Adipose tissue (tissue), 3 donors: Measurements from ENCODE around the gene ZNF438. TPM values are rescaled to one million over a fixed set of nuclear protein-coding genes. Genes with fewer than 3 reads are reported as not detected.

Experiments used
- H3K27ac ChIP-seq: one replicate; pipeline ENCODE4 v1.5.1; 2013; ENCODE audit warnings: low read depth, low read length
- WGBS, 3 donors: extraction: QIAGEN DNeasy Blood & Tissue Kit; methylation state at CpG; one replicate each; pipeline ENCODE4 v1.1.7; 2013; 5-methylcytosine and 5-hydroxymethylcytosine counted together
- polyA plus RNA-seq, 3 donors: library from polyadenylated mRNA; stranded (reverse); fragments of 200-250 nt; gene quantifications; one replicate each; pipeline ENCODE4 v1.2.3, GENCODE V29; 2013
- donor health status: healthy with polysubstance abuse.
- donor health status: Bipolar disorder and iron deficiency.
- donor health status: healthy.

The ZNF438 gene
- polyA plus RNA-seq, 3 donors = 2.8 to 14.1 (median 6.4) TPM

DNA sequence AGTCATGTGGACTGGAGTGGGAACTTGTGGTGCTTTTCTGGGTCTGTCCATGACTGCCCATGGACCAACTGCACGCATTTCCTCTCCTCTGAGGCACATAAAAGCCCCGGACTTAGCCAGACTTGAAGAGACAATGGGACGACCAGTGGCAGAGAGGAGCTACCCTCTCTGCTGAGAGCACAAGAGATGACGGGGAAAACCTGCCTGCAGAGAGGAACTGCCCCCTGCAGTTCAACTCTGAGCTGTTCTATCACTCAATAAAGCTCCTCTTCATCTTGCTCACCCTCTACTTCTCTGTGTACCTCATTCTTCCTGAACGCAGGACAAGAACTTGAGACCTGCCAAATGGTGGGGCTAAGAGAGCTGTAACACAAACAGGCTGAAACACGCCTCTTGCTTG is 184.5 kb downstream of the ZNF438 start:
- no peak overlapping the region for H3K27ac ChIP-seq
- 96% methylated on average over 6 of the region's 6 CpGs for WGBS, 3 donors

DNA sequence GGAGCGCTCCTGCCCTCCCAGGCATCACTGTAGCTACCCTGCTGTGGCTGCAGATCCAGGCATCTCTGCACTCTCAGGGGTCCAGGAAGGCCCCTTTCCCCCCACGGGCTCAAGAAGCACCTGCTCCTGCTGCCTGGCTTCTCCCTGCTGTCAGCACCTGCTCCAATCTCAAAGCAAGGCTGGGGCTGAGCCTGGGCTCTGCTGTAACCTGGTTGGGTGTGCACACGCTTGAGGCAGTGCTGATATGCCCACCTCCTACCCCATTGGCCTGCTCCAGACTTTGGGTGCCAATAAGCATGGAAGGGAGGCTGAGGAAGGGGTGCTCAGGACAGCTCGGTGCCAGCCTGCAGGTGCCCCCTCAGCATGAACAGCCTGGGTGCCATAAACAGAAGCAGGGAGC is 185.0 kb downstream of the ZNF438 start:
- 68 to 85% (median 70%) methylated on average over 4 of the region's 4 CpGs for WGBS, 3 donors
- H3K27ac ChIP-seq = no peak overlapping the region

DNA sequence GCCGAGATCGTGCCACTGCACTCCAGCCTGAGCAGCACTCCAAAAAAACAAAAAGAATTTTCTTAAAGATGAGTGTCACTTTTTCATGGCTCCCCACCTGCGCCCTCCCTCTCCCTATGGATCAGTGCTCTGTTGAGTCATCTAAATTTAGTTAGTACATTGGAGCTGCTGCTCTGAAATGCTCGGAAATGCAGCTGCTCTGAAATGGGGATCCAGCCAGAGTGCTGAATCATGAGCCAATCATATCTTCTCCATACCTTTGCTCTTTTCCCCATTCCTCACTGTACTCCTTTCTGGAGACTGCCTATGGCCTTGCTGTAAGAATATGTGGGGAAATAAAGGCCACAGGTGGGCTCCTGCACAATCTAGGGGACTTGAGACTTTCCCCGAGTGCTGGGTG is 188.8 kb downstream of the ZNF438 start:
- no peak overlapping the region for H3K27ac ChIP-seq
- 92 to 98% (median 93%) methylated on average over 5 of the region's 5 CpGs for WGBS, 3 donors

DNA sequence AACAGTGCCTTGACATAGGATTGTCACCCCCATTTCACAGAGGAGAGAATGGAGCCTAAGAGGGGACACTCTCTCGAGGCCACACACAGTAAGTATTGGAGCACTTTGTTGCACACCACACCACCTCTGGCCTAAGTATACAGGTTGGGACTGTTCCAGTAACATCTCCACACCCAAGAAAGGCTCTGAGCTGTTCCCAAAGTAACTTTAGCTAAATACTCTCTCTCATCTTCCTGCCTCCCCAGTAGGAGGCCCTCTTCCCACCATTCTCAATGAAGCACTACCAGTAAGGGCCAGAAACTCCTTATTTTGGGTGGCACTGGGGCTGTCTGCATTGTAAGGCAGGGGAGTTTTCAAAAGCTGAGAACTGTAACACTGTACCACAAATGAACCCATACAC is 189.5 kb downstream of the ZNF438 start:
- WGBS, 3 donors = 86 to 100% (median 100%) methylated on average over 1 of the region's 1 CpG
- H3K27ac ChIP-seq = no peak overlapping the region

DNA sequence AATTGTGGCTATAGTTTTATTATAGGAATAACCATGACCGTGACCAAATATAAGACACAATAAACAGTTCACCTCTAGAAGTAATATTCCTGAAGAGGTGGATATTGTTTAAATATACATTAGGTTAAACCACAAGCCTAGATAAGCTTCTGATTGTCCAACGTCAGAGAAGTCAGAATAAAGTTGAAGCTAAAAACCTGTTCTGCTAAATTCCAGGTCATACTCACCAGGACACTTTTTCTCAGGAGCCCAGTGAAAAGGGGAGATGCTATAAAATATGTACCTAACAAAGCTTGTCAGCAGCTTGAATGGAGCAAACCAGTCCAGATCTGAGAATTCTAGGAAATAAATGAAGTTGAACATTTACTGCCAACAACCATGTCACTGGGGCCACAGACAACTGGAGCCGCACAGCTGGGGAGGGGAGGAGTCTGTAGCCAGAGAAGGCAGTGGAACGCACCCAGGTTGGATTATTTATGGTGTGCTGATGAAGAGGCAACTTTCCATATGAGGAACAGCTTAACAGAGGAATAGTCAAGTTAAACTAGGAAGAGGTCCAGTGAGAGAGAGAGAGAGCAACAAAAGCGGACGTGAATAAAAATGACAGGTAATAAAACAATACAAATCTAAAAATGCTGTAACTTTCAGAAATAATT is 191.1 kb downstream of the ZNF438 start:
- 46 to 60% (median 55%) methylated on average over 6 of the region's 6 CpGs for WGBS, 3 donors
- no peak overlapping the region for H3K27ac ChIP-seq

DNA sequence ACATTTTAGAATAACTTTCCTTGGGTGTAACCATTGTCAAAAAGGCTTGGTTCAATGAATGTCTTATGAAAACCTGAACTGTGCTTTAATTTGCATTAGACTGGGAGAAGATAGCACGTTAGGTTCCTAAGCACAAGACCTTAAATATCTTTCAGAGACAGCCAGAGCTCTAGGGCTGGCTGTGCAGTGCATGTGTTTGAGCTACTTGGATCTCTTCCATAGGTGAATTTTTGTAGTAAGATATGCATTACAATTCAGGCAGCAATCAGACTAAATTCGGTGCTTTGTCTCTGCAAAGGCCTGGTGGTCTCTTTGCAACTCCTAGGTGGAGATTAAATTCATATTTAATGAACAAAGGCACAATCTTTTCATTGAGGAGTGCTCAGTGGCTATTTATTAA is 192.0 kb downstream of the ZNF438 start:
- 68 to 82% (median 79%) methylated on average over 2 of the region's 2 CpGs for WGBS, 3 donors
- H3K27ac ChIP-seq = no peak overlapping the region

DNA sequence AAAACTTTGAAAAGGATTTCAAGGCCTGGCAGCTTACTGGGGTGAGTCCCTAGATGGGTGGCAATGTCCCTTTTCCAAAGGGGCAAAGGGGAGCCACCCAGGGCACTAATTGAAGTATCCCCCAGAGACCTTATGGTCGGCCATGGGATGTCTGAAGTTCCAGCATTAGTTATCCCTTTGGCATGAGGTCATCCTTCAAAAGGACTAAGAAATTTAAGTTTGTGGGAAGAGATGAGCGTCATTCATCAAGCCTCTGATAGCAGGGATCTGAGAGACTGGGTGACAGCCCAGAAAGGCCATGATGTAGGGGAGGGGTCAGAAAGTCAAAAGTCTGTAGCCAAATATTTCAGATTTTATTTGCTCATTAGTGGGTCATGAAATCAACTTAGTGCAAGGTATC is 195.3 kb downstream of the ZNF438 start:
- 70 to 90% (median 74%) methylated on average over 2 of the region's 2 CpGs for WGBS, 3 donors
- no peak overlapping the region for H3K27ac ChIP-seq

DNA sequence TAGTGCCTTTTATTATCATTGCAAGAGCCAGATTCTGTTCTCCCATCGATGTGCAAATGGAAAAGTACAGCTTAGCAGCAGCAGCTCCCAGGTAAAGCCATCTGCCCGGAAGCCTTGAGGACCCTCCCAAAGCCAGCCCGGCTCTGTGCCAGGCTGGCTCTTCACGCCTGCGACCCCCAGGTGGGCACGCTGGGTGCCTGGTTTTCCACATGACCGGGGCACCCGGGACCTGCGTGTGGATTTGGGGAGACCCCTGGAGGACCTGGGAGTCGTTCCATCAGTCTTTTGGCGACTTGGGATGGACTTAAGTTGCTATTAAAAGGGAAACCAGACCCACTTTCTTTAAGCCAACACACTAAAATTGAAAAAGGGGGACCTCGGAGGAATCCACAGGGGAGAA is 196.5 kb downstream of the ZNF438 start:
- no peak overlapping the region for H3K27ac ChIP-seq
- 80 to 88% (median 85%) methylated on average over 12 of the region's 12 CpGs for WGBS, 3 donors

DNA sequence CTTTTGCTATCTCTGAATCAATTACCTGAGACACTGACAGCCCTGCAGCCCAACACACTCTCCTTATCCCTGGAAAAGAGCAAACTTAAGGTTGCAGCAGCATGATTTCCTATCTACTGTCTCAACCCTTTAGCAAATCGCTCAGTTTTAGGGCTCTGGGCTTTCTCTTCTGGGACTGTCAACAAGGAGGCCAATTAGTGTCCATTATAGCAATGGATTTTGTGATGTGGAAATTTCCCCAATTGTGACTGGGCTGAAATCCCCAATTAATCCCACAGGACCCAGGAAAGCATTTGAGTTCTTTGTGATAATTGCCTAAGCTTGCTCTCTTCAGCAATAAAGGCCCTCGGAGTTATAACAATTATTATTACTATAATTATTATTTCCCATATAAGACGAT is 197.0 kb downstream of the ZNF438 start:
- WGBS, 3 donors = 62 to 78% (median 76%) methylated on average over 3 of the region's 3 CpGs

DNA sequence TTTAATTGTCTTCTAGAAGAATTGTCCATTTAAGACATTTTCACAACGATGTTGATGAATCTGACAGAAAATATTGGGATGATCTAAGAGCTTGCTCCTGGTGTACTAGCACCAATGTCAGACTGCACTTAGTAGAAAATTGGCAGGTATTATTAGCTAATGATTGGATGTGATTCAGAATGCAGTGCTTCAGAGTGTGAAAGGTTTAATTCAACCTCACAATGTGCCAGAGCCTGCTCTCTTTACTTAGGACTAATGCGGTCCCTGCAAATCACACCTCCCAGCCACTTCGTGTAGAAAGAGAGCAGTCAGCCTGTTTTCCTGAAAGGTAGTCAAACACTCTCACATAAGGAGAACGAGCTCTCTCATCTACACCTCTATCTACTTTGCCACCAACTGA is 197.5 kb downstream of the ZNF438 start:
- H3K27ac ChIP-seq = no peak overlapping the region
- WGBS, 3 donors = 88 to 97% (median 89%) methylated on average over 4 of the region's 4 CpGs

More for the DNA sequence above, 197.0 kb downstream of the ZNF438 start:
- H3K27ac ChIP-seq = no peak overlapping the region

DNA sequence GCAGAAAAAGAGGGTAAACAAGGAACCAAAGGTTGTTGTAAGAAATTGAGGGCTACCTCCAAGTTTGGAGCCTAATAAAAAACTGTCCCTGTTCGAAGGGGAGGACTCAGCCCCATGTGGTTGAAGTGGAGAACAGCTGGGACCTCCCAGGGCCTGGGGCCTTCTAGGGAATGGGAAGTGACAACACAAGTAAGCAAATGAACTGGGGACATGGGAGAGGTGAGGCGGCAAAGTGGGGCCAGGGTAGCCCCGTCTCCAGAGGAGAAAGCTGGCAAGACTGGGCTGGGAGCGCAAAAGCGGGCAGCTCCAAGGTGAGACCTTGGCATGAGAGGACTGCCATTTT is 198.1 kb downstream of the ZNF438 start:
- WGBS, 3 donors = 93 to 96% (median 96%) methylated on average over 5 of the region's 5 CpGs
- no peak overlapping the region for H3K27ac ChIP-seq

DNA sequence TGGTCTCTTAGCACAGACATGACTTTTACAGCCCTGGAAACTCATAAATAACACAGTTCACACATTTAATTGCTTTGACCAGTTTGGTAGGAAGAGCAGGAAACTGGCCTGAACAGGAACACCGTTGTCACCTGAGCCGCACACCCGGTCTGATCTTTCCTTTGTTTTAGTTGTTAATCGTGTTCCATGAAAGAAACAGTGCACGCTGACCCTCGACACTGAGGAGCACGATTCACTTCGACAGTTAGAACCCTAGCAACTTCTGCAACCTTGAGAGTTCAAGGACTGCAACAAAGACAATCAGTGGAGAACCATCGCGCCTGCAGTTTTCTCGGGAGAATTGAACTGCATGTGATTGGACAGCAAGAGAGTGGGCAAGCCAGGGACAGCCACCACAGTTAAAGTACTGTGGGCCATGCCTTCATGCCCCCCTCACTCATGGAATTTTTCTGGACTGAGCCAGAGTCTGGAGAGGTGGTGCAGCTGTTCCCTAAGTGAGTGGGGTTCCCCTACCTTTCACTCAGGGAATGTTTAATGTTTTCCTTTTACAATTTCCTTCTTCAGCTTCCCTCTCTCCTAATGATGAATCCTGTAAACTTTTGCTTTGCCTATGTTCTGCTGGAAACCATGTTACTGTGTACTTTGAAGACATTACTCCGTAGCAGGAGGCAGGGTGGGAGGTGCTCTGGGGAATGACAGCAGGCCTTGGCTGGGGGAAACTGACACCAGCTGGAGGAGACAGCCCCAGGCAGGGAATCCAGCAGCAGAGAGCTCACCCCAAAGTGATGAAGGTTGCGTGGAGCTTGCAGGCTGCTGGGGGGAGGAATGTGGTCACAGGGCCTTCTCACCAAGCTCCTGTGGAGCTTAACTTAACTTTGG is 198.7 kb downstream of the ZNF438 start:
- WGBS, 3 donors = 64 to 74% (median 71%) methylated on average over 13 of the region's 13 CpGs
- no peak overlapping the region for H3K27ac ChIP-seq

DNA sequence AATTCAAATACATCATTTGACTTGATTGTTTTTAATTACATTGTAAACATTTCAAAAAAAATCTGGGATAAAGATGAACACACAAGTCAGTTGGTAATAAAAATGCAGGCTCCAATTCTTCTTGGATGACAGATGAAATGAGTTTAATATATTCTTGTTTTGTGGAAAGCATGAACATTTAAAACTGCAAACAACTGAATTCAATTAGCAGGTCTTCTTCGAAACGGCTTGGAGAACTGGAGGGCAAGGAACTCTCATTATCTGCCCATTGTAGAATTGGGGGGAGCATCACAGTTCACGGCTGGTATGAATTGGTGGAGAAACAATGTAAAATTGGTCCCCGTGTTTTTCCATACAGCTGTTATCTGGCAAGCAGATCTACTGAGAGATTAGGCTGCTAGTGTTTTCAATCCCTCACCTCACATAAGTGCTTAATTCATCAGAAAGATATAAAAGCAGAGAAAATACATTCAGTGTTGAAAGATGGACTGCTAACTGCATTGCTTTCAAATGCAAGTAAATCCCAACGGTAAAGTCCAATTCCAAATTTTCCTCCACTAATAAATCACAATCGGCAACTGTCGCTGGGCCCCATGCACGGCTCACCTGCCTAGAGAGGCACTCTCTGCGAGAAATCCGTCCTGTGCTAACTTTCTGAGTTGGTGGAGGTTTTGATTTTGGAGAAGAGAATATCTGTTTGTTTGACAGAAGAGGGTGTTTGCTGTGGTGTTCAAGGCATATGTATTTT is 199.5 kb downstream of the ZNF438 start:
- no peak overlapping the region for H3K27ac ChIP-seq
- WGBS, 3 donors = 81 to 88% (median 85%) methylated on average over 10 of the region's 10 CpGs

DNA sequence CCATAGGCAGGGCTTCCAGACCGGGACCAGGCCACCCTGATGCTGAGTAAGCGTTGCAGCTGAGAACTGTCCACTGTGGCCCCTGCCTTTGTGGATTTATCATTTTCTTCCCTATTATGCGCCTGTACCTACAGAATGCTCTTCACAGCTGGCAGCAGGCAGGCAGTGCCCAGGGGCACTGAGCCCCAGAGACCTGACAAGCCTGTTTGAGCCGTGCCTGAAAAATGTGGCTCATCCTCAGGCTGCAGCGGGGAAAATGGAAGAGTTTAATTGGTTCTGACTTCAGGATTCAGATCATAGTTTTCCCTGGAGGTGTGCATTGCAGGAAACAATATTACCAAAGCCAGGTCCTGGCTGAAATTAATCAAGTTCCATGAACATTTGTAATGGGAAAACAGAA is 200.2 kb downstream of the ZNF438 start:
- H3K27ac ChIP-seq = no peak overlapping the region
- WGBS, 3 donors = 81 to 87% (median 84%) methylated on average over 5 of the region's 5 CpGs

DNA sequence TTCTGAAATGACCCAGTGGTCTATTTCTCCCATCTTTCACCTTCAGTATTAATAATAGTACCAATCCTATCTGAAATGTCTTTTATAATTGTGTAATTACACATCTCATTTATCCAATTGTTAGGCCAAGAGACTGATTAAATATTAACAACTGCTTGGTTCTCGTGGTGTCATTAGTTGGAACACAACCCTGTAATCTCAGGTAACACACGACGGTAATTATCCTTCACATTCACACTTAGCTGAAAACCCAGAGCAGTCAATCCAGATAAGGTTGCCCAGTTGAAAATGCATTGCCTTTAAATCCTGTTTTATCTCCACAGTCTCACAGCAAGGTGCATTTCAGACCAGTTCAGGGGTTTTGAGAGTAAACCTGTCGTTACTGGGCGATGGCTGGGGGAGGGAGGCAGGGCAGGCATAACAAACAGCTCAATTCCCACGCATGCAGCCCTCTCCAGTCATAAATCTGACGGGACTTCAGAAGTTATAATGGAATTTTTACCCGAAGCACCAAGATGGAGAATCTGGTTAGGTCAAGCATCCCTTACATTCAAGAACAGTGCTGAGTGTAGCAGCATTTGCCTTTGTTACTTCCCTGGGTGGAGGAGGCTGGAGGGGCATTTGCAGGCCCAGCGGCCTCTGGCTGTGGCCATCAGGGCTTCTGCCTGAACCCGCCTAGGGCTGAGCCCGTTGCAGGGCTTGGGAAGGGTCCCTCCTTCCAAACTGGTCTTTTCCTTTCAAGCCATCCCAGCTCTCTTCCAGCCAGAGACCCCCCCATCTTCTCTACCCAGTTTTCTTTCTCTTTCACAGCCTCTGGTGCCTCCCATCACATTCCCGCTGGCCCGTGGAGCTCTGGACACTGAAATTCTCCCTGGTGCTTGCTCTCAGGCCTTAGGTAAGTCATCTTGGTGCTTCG is 201.1 kb downstream of the ZNF438 start:
- 50 to 89% (median 87%) methylated on average over 14 of the region's 14 CpGs for WGBS, 3 donors
- H3K27ac ChIP-seq = no peak overlapping the region

DNA sequence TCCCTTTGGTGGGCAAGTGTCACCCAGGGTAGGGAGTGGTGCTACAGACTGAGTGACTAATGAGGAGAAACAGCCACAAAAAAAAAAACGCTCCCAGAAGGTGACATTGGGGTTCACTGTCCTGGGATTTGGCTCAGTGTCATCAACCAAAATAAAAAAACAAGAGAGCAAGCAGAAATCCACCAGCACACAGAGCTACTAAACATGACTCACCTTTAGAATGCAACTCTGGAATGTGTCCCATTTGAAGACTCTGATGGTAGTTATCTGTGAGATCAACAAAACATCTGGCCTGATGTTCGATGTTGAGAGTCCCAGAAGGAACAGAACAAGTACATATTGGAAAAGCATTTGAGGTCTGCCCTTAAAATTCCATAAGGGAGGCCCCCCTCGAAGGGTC is 201.8 kb downstream of the ZNF438 start:
- WGBS, 3 donors = 56 to 80% (median 65%) methylated on average over 3 of the region's 3 CpGs

DNA sequence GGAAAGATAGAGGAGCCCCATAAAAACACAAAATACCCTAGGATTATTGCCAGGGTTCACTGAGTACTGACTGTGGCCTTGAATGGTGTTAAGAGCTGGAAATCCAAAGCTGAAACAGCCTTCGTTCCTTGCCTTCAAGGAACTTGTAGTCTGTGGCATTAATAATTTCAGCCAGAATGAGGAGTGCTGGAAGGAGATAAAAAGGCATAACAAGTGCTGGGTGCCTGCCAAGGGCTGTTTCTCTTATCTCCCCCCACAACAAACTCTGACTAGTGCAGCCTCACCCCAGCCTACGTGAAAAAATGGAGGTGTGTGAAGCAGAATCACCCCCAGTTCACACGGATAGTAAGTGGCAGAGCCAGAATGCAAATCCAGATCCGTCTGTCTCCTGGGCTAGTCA is 203.0 kb downstream of the ZNF438 start:
- 48 to 84% (median 81%) methylated on average over 4 of the region's 4 CpGs for WGBS, 3 donors
- H3K27ac ChIP-seq = no peak overlapping the region

More for the DNA sequence above, 201.8 kb downstream of the ZNF438 start:
- no peak overlapping the region for H3K27ac ChIP-seq

DNA sequence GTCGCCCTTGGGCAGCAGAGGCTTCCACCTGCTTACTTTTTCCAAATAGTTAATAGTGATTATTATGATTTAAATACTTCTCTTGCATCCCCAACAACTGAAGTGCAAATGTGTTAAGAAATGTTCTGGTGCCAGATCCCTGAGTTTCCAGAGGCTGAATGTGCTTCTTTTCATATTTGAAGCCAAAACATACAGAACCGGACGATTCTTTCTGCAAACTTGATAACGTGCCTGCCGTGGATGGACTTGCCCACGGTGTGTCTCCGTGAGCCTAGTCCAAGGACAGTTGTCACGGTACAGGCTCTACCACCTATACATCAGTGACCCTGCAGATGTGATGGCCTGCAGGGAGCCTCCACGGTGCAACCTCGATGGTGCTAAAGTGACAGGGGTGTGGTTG is 203.5 kb downstream of the ZNF438 start:
- 50 to 74% (median 63%) methylated on average over 10 of the region's 10 CpGs for WGBS, 3 donors
- H3K27ac ChIP-seq = no peak overlapping the region
